ELF-1 (cell line): ENCODE results near the gene RBFOX2.
"Not testable (repeated sequence)": the region's sequence is repeated elsewhere in the genome, so short reads cannot be mapped to it uniquely, and the experiment has no call there.

Experiments
- DNase-seq: peaks from one replicate; pipeline ENCODE4 v3.0.0-alpha.2; 2016; ENCODE audit warnings: low read depth, low spot score

RBFOX2 gene

DNA sequence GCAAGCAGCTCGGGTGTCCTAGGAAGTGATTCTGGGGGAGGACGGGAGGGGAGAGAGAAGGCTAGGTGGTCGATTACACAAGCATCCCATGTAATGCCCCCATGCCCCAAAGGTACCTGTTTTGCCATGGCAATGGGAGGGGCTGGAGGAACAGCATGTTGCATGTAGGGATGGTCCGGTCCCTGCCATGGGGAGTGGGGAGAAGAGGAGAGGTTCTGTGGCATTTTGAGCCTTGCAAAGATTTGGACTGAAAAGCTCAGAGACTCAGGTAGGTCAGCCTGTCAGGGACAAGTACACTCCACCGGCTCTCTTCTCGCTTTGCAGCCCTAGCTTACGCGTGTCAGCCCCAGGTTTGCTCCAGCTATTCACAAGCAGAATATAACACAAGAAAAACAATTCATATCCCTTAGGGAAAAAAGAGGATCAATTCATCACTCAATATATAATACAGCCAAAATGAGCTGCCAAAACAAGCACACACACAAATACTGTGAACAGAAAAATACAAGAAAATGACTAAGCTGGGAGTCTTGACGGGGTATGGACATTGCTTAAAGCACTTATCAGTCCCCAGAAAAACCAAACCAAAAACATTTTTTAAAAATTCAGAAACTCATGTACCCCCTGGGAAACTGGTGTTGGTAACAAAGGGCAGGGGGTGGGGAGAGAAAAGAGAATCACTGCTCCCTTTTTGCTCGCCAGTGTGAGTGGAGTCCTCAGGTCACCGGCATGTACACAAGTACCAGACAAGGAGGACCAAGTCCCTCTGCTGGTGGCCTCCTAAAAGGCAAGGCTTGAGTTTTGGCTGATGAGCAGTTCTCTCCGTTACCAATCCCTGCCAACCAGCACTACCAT lies 289.3 kb downstream of the RBFOX2 start:
- peak; percentile 27 for DNase-seq

DNA sequence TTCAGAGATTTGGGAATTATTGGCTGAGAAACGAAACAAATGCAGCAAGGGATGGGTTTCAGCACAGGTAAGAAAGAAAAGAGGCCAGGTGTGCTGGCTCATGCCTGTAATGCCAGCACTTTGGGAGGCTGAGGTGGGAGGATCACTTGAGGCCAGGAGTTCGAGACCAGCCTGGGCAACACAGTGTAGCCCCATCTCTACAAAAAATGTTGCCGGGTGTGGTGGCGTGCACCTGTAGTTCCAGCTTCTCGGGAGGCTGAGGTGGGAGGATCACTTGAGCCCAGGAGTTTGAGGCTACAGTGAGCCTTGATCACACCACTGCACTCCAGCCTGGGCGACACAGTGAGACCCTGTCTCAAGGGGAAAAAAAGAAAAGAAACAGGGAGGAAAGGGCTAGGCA lies 290.7 kb downstream of the RBFOX2 start:
- DNase-seq: not testable (repeated sequence)

DNA sequence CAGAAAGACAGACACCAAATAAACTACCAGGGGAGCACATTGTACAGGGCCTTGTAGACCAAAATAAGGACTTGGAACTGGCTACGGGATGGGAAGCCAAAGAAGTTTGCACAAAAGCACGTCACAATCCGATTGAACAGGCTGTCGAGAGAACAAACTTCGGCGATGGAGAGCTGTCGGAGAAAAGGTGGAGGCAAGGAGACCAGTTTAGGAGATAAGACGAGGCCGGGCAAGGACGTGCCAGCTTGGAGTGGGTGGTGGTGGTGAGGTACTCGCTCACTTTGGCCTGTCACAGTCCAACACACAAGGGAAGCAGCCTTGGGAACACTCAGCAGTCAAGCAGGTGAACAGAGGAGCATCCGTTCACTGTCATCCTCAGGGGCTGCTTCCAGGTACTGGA lies 291.9 kb downstream of the RBFOX2 start:
- no peak for DNase-seq

DNA sequence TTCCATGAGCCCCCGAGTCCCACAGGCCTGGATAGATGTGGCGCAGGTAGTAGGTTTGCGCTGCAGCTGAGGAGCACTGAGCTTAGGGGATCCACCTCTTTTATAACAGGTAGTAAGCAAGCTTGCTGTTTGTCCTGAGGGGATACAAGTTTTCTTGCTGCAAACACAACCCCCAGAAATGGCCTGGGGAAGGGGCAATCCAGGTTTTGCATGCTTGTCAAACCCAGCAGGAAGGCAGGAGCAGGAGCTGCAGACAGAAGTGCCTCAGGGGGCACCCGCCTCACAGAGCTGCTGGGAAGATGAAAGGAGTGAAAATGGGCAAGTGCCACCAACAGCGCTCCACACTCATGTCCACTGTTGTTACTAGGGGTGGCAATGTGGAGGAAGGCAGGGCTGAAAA lies 292.5 kb downstream of the RBFOX2 start:
- peak; percentile 87 for DNase-seq

DNA sequence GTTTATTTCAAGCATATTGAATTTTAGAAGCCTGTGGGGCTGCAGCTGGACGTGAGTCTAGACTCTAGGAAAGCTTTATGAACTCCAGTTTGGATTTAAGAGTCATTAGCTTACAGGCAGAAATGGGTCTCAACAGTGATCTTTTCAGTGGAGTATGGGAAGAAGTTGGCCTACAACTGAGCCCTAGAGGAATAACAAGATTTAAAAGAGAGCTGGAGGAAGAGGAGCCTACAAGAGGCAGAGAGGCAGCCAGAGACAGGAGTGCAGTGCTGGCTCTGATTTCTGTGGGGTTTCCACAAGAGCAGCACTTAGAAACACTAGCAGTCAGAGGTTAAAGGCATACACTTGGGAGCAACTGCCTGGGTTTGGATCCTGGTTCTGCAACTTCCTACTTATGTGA lies 293.1 kb downstream of the RBFOX2 start:
- no peak for DNase-seq

DNA sequence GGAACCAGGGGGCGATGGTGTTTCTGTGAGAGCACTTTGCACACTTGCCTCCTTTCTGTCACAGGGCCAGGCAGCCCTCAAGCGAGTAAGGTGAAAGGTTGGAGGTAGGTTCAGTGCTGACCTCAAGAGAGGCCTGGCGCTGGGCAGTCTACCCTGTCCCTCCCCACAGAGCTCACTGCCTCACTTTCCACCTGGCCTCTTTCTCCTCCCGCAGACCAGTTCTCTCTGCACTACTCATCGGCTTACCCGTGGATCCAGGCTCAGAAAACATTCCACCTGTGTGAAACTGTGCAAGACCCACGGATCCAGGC lies 294.2 kb downstream of the RBFOX2 start:
- no peak for DNase-seq

DNA sequence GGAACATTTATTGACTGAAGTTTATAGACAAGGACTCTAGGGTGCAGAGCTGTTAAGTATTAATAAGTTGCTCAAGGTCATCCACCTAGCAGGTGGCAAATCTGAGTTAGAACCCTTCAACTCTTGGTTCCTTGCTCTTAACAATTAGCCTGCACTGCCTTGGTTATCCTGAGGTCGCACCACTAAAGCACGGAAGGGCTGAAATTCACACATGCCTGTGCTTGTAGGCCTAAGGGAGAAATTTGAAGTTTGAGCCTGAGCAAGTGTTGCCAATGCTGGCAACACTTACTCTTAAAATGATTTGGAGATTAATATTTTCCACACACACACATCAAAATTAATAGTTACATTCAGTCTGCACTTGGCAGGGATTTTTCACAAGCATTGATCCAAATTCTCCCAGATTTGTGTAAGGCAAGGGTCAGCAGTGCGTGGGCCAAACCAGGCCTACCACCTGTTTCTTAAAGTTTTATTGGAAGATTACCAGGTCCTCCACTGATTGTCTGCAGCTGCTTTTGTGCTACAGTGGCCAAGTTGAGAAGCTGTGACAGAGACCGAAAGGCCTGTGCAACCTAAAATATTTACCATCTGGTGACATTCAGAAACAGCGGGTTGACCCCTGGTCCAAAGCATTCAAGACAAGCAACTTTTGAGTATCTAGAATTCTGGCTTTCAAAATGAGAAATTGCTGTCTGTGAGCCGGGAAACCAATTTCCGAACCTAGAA lies 294.7 kb downstream of the RBFOX2 start:
- DNase-seq: no peak

DNA sequence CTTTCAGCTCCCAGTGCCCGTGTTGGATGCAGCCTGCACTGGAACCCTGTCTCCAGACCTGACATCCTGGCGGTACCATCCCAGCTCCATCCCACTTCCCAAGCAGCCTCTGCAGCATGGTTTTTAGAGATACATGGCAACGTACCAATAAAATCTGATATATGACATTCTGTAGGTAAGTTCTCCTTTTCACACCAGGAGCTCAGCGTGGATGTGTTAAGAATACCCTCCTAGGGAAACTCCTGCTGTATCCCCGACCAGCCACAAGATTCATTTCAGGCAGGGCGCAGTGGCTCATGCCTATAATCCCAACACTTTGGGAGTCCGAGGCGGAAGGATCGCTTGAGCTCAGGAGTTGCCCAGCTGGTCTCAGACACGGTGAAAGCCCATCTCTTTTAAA lies 295.6 kb downstream of the RBFOX2 start:
- DNase-seq: no peak

DNA sequence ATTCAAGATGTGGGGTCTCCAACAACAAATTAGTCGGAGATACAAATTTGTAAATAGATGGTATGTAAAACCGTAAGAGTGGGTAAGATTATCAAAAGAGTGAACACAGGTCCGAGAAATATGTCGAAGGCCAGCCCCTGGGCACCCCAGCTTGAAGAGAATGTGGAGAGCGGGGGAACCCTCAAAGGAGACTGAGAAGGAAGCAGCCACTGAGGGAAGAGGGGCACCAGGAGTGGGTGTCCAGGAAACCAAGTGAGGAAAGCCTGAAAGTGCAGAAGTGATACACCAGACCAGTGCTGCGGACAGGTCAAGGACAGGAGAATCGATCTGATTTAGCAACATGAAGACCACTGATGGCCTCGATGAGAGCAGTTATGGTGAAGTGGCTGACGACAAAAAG lies 296.5 kb downstream of the RBFOX2 start:
- no peak for DNase-seq

DNA sequence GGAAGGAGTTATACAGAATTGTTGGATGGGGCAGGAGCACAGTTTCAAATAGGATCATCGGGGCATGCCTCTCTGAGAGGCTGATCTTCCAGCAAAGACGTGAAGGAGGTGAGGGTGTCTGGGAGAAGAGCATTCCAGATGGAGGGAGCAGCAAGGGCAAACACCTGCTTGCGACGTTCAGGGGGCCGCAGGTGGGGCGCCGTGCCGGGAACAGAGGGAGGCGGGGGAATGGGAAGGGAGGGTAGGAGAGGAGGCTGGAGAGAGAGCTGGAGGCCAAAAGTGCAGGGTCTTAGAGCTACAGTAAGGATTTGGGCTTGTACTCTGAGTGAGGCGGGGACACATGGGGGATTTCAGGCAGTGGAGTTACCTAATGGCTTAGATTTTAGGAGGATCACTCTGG lies 297.3 kb downstream of the RBFOX2 start:
- no peak for DNase-seq

DNA sequence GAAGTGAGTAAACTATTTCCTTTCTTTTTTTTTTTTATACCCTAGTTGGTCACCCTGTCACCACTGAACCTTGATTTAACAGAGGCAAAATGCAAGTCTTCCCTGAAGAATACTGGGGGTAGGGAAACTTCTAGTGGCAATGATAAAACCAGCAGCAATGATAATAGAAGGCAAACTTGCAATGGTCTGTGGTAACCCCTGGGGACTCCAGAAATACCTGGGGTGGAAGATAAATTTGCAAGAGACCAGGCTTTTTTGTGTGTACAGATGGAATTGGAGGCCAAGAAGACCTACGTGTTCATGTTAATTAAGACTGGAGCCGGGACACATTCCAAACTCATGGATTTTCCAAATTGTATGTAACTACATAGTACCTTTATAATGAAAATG lies 299.3 kb downstream of the RBFOX2 start:
- no peak for DNase-seq

DNA sequence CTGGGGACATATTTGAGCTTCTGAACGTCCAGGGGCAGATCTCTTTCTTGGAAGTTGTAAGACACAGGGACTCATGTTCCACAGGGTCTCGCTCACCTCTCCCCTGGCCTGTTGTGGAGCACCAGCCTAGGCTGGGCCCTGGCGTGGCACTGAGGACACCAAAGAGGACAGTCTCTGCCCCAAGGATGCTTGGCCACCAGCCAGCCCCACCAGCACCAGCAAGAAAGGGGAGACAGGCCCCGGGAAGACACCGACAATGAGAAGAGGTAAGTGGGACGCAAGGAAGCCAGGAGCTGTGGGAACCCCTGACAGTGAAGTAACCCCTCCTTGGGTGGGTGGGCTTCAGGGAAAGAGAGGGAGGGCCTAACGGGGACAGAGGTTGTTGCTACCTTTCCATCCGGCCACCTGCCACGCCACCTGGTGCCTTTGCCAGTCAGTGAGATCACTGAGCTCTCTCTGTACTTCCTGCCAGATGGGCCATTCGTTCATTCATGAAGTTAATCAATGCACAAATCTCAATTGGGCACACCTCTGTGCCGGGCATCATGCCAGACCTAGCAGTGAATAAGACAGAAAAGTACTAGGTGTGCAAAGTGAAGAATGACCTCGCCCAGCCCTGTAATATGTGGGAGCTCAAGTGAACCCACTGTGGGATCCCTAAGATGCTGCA lies 299.9 kb downstream of the RBFOX2 start:
- DNase-seq: no peak

DNA sequence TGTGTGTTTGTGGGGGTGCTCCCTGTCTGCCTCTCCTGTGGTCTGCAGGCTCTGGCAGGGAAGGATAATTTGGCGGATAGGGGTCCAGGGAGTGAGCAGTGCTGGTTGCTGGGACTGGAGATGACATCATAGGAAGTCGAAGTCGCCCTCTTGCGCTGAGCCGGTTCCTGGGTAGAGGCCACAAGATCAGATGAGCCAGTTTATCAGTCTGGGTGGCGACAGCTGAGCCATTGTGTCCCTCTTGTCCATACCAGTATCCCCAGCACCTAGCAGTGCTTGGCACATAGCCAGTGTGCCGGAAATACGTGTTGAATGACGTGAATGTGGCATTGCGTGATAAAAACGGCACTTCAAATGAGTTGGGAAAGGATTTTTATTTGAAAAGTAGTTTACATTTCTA lies 301.2 kb downstream of the RBFOX2 start:
- DNase-seq: no peak

DNA sequence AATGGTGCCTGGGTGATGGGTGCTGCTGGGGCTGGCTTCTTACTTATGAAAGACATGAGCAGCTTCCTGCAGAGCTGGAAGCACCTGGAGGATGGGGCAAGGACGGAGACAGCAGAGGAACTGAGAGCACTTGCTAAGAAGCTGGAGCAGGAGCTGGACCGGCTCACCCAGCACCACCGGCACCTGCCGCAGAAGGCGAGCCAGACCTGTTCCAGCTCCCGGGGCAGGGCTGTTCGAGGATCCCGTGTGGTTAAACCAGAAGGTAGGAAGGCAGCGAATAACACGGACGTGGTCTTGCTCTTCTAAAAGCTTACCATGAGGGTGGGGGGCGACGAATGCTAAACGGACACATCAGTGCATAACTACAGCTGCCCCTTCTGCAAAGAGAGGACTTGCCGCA lies 301.7 kb downstream of the RBFOX2 start:
- DNase-seq: no peak

DNA sequence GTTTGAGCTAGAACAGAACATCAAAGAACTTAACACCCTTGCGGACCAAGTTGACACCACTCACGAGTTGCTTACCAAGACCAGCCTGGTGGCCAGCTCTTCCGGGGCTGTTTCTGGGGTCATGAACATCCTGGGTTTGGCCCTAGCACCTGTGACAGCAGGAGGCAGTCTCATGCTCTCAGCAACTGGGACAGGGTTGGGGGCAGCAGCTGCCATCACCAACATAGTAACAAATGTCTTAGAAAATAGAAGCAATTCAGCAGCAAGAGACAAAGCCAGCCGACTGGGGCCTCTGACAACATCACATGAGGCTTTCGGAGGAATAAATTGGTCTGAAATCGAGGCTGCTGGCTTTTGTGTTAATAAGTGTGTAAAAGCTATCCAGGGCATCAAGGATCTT lies 302.2 kb downstream of the RBFOX2 start:
- DNase-seq: no peak

DNA sequence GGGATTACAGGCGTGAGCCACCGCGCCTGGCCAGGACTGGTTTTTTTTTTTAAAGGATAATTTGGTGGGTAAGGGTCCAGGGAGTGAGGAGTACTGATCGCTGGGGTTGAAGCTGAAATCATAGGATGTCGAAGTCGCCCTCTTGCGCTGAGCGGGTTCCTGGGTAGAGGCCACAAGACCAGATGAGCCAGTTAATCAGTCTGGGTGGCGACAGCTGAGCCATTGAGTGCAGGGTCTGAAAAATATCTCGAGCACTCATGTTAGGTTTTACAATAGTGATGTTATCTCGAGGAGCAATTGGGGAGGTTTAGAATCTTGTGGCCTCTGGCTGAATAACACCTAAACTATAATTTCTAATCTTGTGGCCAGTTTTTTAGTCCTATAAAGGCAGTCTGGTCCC lies 303.1 kb downstream of the RBFOX2 start:
- DNase-seq: peak; percentile 24

DNA sequence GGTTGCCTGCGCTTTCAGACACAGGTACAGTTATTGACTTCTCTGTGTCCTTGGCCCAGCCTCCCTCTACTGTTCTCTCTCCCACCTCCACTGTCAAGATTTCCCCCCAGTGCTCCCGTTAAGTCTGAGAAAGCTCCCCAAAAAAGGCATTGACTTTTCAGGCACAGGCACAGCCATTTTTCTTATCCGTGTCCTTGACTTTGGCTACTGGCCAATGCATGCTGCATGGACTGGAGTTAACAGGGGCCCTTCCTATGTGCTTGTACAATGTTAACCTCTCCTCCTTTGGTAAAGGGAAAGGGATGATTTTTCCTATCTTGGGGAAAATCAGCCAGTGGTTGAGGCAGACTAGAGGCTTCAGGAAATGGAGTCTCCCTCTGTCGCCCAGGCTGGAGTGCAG lies 306.7 kb downstream of the RBFOX2 start:
- DNase-seq: no peak

DNA sequence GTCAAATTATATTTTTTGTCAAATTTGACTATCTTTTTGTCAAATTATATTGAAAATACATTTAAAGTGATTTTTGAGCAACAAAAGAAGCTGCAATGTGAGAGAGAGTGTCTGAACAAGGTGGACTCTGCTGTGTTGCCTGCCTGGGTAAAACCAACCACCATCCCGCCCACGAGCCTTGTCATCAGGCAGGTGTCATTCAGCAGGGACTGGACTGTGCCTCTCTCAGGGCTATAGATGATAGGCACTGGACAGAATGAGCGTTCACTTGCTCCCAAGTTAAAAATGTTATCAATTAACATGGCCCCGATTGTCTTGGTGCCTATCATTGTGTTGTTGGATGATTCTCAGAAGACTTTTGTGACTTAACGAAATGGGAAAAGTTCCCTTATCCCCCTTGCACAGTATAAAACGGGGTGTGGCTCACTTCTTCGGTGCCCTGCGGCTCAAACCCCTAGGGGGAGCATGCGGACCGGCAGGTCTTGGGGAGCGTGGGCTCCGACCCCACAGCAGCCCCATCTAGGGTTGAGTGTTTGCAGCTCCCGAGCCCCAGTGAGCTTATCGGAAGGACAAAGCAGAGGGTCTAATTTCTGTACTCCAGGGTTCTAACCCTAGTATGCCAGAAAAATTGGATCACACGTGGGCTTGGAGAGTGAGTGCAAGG lies 309.3 kb downstream of the RBFOX2 start:
- no peak for DNase-seq

DNA sequence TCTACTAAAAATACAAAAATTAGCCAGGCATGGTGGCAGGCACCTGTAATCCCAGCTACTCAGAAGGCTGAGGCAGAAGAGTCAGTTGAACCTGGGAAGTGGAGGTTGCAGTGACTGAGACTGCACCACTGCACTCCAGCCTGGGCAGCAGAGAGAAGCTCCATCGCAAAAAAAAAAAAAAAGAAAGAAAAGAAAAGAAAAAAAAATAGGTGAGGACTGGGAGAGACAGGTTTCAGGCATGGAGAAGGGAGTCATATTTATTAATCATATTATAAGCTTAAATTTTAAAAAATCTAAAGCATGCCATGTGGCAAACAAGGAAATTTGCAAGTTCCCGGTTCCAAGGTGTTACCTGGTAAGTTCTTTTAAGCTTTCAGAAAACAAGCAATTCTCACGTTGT lies 311.1 kb downstream of the RBFOX2 start, which contains the start of gene APOL5:
APOL5 (plus strand) TSS at position 301 of the 400 bp plus-strand sequence; CDS start at position 301, 0 bp downstream.
- no peak for DNase-seq

DNA sequence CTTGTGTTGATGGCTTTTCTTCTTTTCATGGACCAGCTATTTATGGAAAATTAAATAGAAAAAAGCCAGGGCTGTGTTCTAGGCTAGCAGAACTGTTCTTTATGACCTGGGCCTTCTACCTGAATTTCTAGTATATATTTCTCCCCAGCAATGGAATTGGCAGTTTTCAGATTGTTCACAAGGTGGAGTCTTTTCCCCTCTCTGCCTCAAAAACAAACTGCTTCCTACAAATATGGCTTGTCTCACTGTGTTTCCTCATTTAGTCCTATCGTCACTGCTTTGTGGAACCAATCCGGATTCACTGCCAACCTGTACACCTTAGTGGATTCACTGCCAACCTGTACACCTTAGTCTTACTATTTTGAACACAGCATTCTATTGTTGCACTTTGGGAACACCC lies 316.0 kb downstream of the RBFOX2 start:
- no peak for DNase-seq

DNA sequence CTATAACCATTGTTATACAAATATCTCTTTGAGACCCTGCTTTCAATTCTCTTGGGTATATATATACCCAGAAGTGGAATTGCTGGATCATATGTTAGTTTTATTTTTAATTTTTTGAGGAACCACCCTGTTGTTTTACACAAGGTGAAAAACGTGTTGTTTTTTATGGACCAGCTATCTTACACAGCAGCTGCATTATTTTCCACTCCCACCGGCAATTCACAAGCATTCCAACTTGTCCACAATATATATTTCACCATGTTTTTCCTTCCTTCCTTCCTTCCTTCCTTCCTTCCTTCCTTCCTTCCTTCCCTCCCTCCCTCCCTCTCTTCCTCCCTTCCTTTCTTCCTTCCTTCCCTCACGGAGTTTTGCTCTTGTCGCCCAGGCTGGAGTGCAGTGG lies 317.3 kb downstream of the RBFOX2 start:
- no peak for DNase-seq

DNA sequence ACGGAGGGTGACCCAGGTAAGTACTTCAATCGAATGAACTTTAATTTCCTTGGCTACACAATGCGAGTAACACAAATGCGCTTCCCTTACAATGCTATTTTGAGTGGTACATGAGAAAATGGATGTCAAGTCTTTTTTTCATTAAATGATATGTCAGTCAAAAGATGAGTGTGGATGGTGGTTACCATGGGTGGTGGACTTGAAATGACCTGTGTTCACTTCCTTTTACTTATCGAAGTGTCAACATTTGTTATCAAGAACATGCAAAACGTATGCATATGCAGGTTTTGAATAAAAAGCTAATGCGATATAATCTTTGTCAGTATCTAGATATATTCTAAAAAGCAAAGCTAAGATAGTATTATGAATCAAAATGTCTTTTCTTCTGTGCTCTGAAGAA lies 319.7 kb downstream of the RBFOX2 start:
- DNase-seq: no peak
